Activated CD4-positive, alpha-beta T cell treated with anti-CD3 and anti-CD28 coated beads, Interleukin-2, amount 50 U/mL, for 48 hours (primary cell): ENCODE results near the gene FBRS.
"Not testable (repeated sequence)": the region's sequence is repeated elsewhere in the genome, so short reads cannot be mapped to it uniquely, and the experiment has no call there.

Source experiments
- DNase-seq, 2 experiments: peaks; one replicate each; pipeline ENCODE4 v3.0.0-alpha.2; 2020

The FBRS gene

DNA sequence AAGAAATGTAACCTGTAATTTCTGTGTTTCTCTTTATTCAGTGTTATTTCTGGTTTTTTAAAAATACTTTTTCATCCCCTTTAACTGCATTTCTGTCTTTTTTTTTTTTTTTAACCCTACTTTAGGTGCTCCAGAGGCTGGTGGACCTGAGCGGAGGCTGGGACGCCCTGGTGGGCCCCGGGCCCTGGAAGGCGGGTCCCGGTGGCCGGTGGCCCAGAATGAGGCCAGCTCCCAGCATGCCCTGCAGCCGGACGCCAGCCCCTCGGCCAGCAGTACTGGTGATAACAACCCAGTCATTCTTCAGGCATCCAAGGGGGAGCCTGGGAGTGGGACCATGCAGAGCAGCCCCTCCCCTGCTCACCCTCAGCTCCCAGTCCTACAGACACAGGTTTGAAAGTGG lies 42.3 kb downstream of the FBRS start:
- DNase-seq, result no peak

DNA sequence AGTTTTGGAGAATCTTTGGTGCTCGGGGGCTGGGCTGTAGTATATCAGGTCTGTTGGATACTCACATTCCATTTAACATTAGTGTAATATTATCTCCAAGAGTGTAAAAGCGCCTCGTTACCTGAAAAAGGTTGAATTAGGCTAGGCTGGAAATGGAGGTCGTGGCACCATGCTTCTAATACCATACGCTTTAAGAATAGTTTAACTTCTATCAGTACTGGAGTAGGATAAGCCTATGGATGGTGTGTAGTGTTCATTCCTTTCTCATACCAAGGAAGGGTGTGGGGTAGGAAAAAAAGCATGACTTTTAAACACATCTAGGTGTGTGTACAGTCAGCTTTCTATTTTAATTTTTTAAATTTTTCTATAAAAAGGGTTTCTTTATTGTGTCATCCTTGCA lies 42.7 kb downstream of the FBRS start:
- no peak for DNase-seq

- DNase-seq, result not testable (repeated sequence)
Observed at GRCh38 chr16:30703071-30703470, 44.8 kb downstream of the FBRS start.

- no peak for DNase-seq
Observed at GRCh38 chr16:30703971-30704370, 45.7 kb downstream of the FBRS start.

GRCh38 chr16:30706046-30706445 lies 47.8 kb downstream of the FBRS start:
- DNase-seq, result no peak

GRCh38 chr16:30710971-30711370 lies 52.7 kb downstream of the FBRS start:
- no peak for DNase-seq

- no peak for DNase-seq
Observed at GRCh38 chr16:30711712-30712111, 53.5 kb downstream of the FBRS start.

GRCh38 chr16:30715750-30716445 lies 57.7 kb downstream of the FBRS start:
- DNase-seq, result peak; percentile 29 to 41

GRCh38 chr16:30720086-30720485 lies 61.9 kb downstream of the FBRS start:
- DNase-seq, result no peak
